Fibroblast of the aortic adventitia (primary cell): ENCODE results near the gene GPN2. TPM values are rescaled to one million over a fixed set of nuclear protein-coding genes. Genes with fewer than 3 reads are reported as not detected.

Source experiments
- DNase-seq: peaks from one replicate; pipeline ENCODE4 v3.0.0-alpha.2; 2010; ENCODE audit warnings: low read depth
- H3K4me3 ChIP-seq: 2 replicates; pipeline ENCODE4 v1.5.1; 2011; ENCODE audit warnings: low read depth, mild to moderate bottlenecking, control low read depth, low read length, moderate library complexity
- CTCF ChIP-seq: IDR thresholded peaks from 2 replicates; pipeline ENCODE4 v1.5.1; 2011; ENCODE audit warnings: mild to moderate bottlenecking, low read length, control low read depth, inconsistent platforms; ENCODE audit not compliant: insufficient read depth
- total RNA-seq: library from RNA; depleted of rRNA; stranded (reverse); fragments of >200 nt; gene quantifications from 2 replicates; pipeline ENCODE4 v1.2.3, GENCODE V29; 2012; ENCODE audit warnings: low replicate concordance

The GPN2 gene
- total RNA-seq, 1 donor = 7.0 TPM

DNA sequence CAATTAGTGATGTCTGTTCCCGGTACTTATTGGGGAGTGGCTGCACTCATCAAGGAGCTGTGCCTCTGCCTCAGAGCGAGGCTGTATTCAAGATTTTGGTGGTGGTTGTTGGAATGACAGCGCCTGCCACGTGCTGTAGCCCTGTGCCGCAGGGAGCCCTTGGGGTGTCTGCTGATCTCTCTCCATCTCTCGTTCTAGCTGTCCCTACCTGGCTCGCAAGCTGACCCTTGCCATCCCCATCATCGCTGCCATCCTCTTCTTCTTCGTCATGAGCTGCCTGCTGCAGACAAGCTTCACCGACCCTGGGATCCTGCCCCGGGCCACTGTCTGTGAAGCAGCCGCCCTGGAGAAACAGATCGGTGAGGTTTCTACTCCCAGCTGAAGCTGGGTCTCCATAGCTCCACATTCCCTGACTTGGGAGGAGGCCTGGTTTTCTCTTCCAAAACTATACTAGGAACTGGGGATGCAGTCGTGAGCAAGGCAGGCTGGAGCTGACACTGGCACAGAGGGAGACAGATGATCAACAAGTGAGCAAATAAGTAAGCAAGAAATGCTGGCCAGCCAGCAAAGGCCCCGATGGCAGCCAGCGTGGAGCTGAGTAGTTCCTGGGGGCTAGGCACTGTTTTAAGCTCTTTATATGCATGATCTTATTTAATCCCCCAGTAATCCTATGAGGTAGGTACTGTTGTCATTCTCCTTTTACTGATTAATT, 57.7 kb downstream of the GPN2 start:
- no peak for TF ChIP-seq CTCF
- H3K4me3 ChIP-seq = no peak overlapping the region
- no peak for DNase-seq

- no peak for DNase-seq
- TF ChIP-seq CTCF = no peak
- H3K4me3 ChIP-seq = no peak overlapping the region
These were observed 58.4 kb downstream of the GPN2 start for GRCh38 chr1:26831546-26832248.

- DNase-seq = no peak
- TF ChIP-seq CTCF = no peak
- no peak overlapping the region for H3K4me3 ChIP-seq
These were observed 59.0 kb downstream of the GPN2 start for GRCh38 chr1:26831059-26831458.

DNA sequence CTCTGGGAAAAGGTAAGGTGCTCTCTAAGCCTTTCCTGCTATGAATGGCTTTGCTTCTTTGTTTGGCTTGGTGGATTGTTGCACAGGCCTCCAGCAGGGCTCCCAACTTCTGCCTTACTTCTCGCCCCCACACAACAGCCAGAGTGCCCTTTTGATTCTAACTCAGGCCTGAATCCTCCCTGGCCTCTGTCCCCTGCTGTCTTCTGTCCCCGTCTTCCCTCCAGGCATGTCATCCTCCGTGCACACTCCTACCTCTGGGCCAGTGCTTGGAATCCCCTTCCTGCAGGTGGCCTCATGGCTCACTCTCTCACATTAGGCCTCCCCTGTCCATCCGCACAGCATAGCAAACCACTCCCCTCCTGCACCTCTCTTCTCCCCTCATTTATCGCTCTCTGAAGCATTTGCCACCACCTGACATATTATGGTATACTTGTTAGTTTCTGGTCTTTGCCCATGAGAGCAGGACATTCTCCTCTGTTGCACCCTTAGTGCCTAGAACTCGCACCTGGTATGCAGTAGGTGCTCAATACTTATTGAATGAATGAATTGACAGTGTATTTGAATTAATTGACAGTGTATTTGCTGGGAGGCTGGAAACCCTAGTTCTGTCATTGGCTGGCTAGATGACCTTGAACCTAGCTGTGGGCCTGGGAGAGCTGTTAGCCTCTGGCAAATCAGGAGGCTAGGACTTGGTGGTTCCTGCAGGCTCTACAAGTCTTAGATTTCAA, 60.7 kb downstream of the GPN2 start:
- H3K4me3 ChIP-seq = no peak overlapping the region
- no peak for TF ChIP-seq CTCF
- DNase-seq = no peak

GRCh38 chr1:26828411-26828991, 61.6 kb downstream of the GPN2 start:
- peak overlapping the region; percentile 1 for H3K4me3 ChIP-seq
- DNase-seq = no peak
- TF ChIP-seq CTCF = no peak

- peak overlapping the region; percentile 76 for H3K4me3 ChIP-seq
- DNase-seq = no peak
- TF ChIP-seq CTCF = no peak
These were observed 62.4 kb downstream of the GPN2 start for GRCh38 chr1:26827663-26828062.
